GM12873 (cell line): Measurements from ENCODE around the gene DRC7.

Experiments
- TF ChIP-seq, protein P1 (sequence below): IDR thresholded peaks from 2 replicates; pipeline ENCODE4 v1.5.1; 2012; ENCODE audit warnings: low read depth, mild to moderate bottlenecking, moderate library complexity, low read length, control low read depth; ENCODE audit not compliant: insufficient read depth; ENCODE audit errors: missing control alignments

Gene DRC7

DNA sequence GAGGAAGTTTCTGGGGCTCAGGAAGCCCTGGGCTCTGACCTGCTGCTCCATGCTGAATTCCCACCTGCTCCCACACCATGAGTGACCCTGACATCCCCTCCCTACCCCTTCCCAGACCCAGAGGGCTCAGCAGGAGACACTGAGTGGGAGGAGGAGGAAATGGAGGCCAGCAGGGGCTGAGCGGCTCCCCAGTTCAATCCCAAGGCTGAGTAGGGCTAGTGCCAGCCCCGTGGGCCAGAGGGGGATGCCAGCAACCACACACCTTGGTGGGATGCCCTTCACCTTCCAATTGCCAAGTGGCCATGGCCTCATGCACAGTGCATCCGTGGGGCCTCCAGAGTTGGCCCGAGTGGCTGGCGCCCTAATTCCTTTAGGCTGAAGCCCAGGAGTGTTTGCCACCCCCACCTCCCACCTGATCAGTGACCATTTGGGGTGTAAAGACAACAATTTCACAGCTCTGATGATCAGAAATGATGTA lies 27.5 kb upstream of the DRC7 start:
- TF ChIP-seq, protein P1, sequence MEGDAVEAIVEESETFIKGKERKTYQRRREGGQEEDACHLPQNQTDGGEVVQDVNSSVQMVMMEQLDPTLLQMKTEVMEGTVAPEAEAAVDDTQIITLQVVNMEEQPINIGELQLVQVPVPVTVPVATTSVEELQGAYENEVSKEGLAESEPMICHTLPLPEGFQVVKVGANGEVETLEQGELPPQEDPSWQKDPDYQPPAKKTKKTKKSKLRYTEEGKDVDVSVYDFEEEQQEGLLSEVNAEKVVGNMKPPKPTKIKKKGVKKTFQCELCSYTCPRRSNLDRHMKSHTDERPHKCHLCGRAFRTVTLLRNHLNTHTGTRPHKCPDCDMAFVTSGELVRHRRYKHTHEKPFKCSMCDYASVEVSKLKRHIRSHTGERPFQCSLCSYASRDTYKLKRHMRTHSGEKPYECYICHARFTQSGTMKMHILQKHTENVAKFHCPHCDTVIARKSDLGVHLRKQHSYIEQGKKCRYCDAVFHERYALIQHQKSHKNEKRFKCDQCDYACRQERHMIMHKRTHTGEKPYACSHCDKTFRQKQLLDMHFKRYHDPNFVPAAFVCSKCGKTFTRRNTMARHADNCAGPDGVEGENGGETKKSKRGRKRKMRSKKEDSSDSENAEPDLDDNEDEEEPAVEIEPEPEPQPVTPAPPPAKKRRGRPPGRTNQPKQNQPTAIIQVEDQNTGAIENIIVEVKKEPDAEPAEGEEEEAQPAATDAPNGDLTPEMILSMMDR = no peak

GRCh38 chr16:57667526-57668262 lies 26.9 kb upstream of the DRC7 start:
- TF ChIP-seq, protein P1 = peak; percentile 50

GRCh38 chr16:57668263-57668571 lies 26.4 kb upstream of the DRC7 start, which contains the start of gene ADGRG3:
ADGRG3 (plus strand) TSS chr16:57668306; CDS start chr16:57668348, 42 bp downstream.
- TF ChIP-seq, protein P1 = no peak

DNA sequence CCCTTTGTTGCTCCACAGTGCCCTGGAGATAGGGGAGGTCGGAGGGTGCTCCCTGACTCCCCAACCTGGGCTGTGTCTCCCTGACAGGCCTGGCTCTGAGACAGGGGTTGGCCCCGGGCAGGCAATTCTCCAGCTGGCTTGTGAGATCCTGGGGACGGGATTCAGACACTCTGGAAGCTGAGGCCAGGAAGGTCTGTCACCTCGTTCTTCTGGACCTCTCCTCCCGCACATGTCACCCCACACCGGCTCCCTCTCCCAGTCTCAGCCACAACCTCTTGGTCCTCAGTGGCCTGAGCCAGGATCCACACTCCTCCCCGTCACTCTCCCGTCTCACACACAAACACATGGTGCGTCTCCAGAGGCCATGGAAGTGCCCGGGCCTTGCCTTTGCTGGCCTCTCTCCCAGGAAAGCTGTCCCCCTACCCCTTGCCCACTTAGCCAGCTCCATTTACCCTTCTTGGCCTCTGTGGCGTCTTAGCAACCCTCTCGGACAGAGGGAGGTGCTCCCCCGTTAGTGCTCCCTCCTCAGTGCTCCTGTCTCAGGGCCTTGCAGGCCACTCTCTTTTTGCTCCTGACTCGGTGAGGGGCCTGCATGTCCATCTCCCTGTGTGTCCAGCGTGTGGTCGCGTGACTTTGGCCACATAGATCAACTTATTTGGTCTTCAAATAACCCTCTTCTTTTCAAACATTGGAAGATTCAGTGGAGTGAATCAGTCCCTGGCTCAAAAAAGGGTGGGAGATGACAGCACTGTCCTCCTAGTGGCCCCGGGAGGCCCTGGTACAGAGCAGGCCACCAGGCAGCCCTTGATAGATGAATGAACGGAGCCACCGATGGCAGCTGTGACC lies 25.8 kb upstream of the DRC7 start:
- TF ChIP-seq, protein P1 = no peak

DNA sequence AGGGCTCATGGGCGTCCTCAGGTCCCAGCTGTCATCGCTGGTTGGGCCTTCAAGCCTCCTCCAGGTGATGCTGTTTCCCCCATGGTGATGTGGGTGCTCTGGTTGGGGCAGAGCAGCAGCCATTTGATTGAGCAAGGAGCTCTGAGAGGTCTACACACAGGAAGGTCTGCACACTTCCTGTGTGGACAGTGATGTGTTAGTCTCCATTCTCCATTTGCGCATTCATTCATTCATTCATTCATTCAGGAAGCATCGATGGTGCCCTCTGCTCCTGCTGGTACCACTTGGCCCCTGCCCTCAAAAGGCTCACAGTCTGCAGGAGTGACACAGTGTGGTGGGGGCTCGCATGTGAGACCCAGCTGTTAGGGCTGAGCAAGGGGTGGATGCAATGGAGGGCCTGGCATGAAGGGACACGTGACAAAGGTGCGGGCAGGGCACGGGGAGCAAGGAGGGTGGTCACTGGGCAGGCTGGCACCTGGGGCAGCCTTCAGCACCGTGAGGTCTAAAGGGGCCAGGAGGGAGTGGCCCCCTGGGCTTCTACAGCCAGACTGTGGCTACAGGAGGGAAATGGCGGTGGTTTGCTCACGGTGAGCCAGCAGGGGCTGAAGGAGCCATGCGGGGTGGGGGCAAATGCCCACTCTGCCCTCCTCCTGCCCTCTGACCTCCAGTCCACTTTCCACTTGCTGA lies 25.0 kb upstream of the DRC7 start:
- TF ChIP-seq, protein P1 = no peak

DNA sequence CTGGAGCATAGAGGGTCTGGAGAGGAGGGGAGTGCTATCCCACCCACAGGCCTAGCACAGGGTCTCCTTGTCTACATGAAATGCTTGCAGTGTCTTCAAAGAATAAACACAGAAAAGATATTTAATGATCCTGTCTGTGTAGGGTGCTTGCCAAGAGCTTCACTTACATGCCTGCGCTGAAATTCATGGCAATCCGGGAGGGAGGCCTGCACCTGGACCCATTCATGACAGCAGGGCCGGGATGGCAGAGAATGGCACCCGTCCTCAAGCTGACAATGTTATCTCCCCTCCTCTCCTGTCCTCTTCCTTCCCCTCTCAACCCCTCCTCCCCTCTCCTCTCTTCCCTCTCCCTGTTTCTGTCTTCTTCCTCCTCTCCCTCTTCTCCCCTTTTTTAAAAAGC lies 24.4 kb upstream of the DRC7 start:
- TF ChIP-seq, protein P1 = no peak

- TF ChIP-seq, protein P1 = no peak
Measured at GRCh38 chr16:57672416-57672815, 22.2 kb upstream of the DRC7 start.
